DMS153 treated with DMSO at 0.1 percent for 48 hours (cell line): ENCODE results near the gene HTD2.
"Not testable (repeated sequence)": the region's sequence is repeated elsewhere in the genome, so short reads cannot be mapped to it uniquely, and the experiment has no call there.

ENCODE experiments used
- DNase-seq: peaks from one replicate; lab custom pipeline; 2025; ENCODE audit not compliant: unreplicated experiment; lab: John Stamatoyannopoulos, UW

HTD2 gene

DNA sequence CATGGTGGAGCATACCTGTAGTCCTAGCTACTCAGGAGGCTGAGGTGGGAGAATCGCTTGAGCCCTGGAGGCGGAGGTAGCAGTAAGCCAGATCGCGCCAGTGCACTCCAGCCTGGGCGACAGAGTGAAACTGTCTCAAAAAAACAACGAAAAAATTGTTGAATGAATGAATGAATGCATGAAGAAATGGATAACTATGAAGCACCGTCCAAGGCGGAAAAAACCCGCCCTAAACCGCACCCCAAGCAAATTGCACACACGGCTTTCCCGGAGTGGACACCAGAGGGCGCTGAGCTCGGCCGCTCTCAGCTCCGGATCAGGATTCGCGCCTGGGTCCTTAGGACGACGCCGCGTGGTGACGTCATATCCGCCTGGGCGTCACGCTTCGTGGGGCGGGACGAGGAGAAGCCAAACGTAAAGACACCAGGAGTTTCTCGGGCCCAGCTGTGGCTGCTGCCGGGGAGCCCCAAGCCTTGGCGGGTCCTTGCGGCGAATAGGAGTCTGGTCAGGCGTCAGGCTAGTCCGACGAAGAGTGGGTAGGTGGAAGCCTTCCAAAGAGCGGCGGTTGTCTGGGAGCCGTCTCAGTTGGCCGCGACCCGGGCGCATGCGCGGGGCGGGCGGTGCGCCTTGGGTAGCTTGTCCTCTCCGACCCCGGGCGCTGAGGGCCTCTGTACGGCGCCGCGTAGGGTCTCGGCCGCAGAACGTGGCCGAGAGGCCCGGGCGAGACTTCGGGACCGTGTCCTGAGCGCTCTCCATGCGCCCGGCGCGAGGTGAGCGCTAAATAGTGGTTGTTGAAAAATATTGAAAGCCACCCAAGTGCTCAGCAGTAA, at the start of gene HTD2, which contains the start of gene RPP14:
Gene HTD2 (plus strand): TSS at position 639 of the 830 bp plus-strand sequence. CDS start 11,094 bp downstream, outside the sequence.
Gene RPP14 (plus strand): TSS at position 364 of the 830 bp plus-strand sequence. CDS start 4,085 bp downstream, outside the sequence.
- peak; percentile 44 for DNase-seq

DNA sequence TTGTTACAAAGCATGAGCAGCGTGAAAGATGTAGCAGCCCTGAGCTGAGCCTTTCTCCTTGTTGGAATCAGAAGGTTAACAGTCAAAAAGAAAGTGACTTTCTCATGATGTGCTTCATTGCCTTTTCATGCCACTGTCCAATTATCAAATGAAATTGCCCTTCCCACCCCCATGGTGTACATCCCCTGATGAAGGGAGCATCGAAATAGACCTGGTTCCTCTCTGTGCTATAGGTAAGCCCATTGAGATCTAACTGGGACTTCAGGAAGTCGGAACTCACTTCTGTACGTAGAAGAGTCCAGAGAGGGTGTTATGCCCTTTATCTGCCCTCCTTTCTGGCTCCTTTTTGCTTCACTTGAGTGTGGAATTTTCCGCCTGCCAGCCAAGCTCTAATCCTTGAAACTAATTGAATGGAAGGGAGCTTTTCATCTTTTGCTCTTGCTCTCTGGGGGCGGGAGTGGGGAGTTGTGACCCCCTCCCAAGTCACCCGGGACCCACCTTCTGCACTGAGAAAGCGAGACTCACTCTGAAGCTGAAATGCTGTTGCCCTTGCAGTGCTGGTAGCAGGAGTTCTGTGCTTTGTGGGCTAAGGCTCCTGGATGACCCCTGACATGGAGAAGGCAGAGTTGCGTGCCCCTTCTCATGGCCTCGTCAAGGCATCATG, 47.8 kb upstream of the HTD2 start:
- DNase-seq = no peak

DNA sequence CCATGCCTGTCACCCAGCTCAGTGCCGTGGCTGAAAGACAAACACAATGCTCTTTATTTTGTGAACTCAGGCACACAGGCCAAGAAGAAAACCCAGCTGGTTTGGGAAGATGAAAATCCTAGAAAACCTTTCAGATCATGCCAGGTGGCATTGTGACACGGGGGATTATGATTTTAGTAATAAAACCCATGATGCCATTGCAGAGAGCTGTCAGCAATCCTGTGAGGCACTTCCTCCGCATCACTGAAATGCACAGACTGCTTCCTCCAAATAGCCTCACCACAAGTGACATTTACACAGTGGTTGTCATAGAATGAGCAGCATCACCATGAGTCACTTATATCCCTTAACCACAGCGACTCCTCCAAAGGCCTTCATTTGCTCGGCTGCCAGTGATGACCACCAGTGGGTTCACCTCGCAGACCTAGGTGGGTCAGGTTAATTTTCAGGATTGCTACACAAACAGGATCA, 46.0 kb upstream of the HTD2 start:
- DNase-seq = no peak

DNA sequence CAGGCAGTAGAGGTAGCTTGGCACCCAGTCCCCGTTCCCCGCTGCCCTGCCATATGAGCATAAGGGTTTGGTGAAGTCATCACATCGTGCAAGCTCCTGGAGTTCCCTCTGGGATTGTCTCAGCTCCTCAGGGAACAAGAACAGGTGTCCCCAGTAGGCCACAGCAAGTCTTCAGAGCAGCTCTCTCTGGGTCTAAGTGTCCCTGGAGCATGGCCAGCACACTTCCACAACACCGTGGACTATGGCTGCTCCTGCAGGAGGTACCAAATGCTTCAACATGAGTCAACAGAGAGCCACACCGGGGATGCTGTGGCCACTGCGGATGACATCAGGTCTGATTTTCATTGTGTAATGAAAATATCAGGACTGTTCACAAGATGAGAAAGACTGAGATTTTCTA, 45.6 kb upstream of the HTD2 start:
- DNase-seq = no peak

DNA sequence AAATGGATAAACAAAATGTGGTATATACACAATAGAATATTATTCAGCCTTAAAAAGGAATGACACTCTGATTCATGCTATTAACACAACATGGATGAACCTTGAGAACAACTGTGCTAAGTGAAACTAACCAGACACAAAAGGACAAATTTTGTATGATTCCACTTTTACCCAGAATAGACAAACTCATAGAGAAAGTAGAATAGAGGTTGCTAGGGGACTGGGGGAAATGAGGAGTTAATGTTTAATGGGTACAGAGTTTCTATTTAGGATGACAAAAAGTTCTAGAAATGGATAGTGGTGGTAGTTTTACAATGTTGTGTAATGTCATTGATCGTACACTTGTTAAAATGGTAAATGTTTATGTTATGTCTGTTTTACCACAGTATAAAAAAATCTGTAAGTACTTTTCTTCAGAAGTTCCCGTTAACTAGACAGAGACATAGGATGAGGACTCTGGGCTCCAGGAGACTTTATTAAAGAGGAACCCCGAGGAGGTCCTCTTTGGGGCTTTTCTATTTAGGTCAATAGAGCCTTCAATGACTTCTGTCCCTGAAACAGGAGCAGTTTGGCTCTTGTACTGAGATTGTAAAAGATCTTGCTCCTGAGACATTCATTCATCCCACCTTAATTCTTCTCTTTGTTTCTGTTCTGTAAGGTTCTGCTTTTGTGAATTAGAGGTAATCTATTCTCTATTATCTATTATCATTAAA, 44.2 kb upstream of the HTD2 start:
- DNase-seq = no peak

DNA sequence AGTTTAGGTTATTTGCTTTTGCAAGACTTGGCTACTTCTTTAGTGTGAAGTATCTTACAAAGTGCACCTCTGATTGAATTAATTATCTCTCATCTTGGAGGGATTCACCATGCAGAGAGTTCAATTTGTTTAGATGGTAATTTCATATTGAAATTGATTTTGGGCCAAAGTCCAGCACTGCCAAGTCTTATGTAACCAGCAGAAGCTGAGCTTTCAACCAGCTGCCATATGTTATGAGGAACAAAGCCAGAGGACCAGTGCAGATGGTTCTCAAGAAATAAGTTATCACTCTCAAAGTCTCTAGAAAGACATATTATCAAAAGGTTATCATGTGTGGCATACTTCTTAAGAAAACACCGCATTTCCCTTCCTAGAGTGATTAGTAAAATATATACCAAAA, 39.7 kb upstream of the HTD2 start:
- DNase-seq = no peak

DNA sequence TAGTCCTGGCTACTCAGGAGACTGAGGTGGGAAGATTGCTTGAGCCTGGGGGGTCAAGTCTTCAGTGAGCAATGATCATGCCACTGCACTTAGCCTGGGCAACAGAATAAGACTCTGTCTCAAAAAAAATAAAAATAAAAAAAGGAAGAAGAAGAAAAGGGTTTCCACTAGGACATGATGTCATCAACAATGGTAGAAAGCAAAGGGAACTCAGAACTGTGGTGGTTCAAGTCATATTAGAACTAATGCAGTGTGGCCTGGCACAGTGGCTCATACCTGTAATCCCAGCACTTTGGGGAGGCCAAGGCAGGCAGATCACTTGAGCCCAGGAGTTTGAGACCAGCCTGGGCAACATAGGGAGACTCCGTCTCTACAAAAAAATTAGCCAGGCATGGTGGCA, 38.8 kb upstream of the HTD2 start:
- DNase-seq = not testable (repeated sequence)

DNA sequence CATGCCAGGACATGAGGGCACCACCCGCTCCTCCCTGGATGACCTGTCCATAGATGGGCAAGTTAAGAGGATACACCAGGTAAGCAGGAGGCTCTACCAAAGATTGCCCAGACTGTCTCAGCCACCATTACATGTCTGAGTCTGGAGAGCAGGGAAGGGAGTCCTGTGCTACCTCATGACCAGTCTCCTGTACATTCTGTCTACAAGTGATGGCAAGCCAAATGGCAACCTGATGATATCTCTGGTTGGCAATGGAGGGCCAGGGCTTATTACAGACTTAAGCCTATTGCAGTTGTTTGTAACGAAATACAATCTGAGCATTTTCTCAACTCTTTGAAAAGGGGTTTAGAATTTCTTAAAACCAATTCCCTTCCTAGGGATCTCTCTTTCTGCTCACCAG, 37.0 kb upstream of the HTD2 start:
- DNase-seq = no peak

DNA sequence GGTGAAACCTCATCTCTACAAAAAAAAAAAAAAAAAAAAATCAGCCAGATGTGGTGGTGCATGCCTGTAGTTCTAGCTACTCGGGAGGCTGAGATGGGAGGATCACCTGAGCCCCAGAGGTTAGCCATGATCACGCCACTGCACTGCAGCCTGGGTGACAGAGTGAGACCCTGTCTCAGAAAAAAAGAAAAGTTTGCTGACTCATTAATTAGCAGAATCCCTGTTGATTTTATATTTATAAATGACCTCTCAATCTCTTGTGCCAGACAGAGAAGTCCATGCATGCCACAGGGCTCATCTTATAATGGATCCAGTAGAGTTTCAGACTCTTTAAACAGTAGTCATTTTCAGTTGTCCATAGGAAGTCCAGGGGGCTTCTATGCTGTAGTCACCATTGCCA, 35.8 kb upstream of the HTD2 start:
- DNase-seq = no peak

DNA sequence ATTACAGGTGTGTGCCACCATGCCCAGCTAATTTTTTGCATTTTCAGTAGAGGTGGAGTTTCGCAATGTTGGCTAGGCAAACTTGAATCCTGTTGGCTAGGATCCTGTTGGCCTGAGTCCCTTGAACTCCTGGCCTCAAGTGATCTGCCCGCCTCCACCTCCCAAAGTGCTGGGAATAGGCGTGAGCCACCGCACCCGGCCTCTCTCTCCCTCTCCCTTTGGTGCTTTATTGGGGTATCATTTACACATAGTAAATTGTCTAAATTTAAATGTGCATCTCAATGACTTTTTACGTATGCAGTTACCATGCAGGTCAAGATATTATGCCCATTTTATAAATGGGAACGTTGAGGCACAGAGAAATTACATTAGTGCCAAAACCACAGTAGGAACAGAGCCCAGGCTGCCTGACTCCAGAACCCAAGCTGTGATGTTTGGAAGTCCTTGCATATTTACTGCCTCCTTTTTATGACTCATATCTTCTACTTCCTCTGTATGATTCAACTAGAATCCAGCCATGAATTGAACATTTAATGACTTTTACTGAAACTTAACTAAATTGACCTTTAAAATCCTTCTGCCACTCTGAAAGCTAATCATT, 34.3 kb upstream of the HTD2 start:
- no peak for DNase-seq

DNA sequence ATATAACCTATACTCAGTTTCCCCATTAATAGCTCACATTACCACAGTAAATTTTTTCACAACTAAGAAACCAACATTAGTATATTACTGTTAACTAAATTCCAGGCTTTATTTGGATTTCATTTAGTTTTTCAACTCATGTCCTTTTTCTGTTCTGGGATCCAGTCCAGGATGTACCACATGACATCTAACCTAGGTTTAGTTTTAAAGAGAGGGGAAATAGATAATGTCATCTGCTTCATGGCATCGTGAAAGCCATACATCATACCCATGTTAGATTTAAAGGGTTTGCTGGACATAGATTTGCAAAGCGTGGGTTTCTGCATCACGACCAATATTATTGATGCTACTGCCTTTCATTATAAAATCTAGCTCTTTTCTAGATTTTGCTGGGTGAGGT, 33.4 kb upstream of the HTD2 start:
- no peak for DNase-seq

DNA sequence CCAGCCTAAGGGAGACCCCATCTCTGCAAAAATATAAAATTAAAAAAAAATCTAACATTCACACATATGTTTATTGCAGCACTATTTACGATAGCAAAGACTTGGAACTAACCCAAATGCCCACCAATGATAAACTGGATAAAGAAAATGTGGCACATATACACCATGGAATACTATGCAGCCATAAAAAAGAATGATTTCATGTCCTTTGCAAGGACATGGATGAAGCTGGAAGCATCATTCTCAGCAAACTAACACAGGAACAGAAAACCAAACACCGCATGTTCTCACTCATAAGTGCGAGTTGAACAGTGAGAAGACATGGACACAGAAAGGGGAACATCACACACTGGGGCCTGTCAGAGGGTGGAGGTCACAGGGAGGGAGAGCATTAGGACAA, 33.0 kb upstream of the HTD2 start:
- DNase-seq = not testable (repeated sequence)

DNA sequence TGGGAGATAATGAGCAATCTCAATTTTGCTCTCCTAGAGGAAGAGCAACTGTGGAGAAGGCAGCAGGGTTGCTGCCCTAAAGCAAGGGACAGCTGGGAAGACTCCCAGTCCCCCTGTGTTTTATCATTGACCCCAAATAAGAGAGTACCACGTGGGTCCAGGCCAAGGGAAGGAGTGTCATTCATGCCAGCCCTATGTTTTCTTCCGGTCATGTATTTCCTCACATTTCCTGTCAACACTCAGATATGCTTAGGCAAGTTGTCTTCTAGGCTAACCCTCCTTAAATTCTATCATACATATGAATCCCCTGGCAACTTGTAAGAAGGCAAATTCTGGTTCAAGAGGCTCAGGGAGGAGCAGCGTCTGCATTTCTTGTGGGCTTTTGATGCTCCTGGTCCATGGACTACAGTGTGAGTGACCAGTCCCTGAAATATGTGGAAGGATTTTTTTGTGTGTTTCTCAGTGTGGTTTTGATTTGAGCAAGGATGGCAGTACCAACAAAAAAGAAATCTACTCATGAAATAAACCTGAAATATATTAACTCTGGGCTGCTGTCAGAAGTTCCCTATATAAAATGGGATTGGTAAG, 32.2 kb upstream of the HTD2 start:
- no peak for DNase-seq

DNA sequence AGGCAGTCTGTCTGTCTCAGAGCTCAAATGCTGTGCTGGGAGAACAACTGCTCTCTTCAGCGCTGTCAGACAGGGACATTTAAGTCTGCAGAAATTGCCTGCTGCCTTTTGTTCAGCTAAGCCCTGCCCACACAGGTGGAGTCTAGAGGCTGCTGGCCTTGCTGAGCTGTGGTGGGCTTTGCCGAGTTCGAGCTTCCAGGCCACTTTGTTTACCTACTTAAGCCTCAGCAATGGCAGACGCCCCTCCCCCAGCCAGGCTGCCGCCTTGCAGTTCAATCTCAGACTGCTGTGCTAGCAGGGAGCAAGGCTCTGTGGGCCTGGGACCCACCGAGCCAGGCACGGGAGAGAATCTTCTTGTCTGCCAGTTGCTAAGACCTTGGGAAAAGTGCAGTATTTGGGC, 25.3 kb upstream of the HTD2 start:
- no peak for DNase-seq

DNA sequence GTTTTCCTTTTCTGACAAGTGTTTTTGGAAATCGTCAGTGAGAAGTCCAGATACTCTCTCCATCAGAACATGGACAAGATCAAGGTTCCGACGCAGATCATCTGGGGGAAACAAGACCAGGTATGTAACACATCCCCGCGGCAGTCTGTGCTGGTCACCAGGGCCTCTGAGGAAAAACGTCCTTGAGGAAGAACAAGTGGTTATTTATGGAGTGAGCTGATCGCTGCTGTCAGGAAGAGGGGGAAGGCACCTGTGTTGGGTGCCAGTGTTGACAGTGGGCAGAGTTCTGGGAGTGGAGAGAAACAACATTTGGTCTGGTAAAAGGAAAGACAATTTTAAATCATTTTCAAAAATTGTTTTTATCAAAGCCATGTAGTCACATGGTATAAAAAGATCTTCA, 21.0 kb upstream of the HTD2 start:
- DNase-seq = no peak

DNA sequence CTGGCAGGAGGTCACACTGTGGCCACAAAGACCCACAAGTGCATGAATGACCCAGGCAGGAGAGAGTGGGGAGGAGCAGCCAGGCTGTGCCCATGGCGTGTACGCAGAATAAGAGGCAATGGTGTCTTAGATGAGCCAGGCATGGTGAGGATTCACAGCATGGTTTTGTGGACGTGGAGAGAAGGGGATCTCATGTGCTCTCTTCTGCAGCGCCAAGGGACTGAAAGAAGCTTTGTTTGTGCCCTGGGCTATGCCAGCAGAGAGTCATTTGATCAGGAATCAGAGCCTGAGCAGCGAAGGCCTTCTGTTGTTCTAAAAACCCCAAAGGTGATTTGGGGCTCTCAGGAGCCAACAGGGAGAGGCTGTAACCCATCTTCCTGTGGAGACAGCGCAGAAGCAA, 19.0 kb upstream of the HTD2 start:
- no peak for DNase-seq

DNA sequence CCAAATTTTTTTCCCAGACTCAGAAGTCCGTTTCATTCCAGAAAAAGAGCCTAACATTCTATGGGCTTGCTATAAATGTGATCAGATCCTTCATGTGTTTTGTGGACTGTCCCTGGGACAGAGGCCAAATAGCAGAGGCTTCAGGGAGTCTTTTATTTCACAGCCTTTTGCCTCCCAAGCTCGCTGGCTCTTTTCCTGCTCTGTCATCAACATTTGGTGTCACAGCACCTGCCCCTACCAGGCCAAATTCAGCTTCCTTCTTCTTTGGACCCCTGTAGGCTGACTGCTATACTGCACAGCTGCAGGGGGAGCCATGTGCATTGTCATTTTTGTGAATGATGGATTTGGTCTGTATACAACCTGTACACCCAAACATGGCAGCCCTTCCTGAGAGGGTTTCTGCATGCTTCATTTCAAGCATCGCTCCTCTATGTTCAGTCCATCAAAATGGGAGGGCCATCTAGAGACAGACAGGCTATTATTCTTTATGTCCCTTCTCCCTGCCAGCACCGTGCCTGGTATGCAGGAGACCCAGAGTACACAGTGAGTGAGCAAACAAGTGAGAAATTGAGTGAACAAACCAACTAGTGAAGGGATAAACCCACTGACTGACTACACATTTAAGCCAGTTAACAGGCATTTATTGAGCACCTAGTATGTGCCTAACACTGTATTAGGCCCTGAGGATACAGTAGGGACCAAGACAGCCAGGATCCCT, 18.1 kb upstream of the HTD2 start:
- no peak for DNase-seq

DNA sequence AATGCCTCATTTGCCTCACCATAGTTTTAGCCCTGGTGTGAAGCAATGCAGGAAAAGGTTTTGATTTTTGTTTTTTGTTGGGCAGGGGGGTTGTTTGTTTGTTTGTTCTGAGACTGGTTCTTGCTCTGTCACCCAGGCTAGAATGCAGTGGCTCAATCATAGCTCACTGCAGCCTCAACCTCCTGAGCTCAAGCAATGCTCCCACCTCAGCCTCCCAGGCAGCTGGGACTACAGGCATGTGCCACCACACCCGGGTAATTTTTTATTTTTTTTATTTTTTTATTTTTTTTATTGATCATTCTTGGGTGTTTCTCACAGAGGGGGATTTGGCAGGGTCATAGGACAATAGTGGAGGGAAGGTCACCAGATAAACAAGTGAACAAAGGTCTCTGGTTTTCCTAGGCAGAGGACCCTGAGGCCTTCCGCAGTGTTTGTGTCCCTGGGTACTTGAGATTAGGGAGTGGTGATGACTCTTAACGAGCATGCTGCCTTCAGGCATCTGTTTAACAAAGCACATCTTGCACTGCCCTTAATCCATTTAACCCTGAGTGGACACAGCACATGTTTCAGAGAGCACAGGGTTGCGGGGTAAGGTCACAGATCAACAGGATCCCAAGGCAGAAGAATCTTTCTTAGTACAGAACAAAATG, 17.2 kb upstream of the HTD2 start:
- DNase-seq = not testable (repeated sequence)

DNA sequence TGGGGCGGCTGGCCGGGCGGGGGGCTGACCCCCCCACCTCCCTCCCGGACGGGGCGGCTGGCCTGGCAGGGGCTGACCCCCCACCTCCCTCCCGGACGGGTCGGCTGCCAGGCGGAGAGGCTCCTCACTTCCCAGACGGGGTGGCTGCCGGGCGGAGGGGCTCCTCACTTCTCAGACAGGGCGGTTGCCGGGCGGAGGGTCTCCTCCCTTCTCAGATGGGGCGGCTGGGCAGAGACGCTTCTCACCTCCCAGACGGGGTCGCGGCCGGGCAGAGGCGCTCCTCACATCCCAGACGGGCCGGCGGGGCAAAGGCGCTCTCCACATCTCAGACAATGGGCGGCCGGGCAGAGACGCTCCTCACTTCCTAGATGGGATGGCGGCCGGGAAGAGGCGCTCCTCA, 15.9 kb upstream of the HTD2 start:
- DNase-seq = not testable (repeated sequence)
